Measurements from ENCODE around the gene NSUN7.
"Not testable (repeated sequence)": the region's sequence is repeated elsewhere in the genome, so short reads cannot be mapped to it uniquely, and the experiment has no call there.

DNA sequence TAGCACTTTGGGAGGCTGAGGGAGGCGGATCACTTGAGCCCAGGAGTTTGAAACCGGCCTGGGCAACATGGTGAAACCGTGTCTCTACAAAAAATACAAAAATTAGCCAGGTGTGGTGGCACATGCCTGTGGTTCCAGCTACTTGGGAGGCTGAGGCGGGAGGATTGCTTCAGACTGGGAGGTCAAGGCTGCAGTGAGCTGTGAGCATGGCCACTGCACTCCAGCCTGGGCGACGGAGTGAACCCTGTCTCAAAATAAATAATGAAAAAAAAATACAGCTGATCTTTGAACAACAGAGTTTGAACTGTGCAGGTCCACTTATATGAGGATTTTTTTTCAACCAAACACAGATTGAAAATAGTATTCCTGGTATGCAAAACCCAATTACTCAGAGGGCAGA is 67.4 kb downstream of the NSUN7 start:
- TF ChIP-seq, protein P1, sequence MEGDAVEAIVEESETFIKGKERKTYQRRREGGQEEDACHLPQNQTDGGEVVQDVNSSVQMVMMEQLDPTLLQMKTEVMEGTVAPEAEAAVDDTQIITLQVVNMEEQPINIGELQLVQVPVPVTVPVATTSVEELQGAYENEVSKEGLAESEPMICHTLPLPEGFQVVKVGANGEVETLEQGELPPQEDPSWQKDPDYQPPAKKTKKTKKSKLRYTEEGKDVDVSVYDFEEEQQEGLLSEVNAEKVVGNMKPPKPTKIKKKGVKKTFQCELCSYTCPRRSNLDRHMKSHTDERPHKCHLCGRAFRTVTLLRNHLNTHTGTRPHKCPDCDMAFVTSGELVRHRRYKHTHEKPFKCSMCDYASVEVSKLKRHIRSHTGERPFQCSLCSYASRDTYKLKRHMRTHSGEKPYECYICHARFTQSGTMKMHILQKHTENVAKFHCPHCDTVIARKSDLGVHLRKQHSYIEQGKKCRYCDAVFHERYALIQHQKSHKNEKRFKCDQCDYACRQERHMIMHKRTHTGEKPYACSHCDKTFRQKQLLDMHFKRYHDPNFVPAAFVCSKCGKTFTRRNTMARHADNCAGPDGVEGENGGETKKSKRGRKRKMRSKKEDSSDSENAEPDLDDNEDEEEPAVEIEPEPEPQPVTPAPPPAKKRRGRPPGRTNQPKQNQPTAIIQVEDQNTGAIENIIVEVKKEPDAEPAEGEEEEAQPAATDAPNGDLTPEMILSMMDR (IDR thresholded peaks at IDR 0.05; ENCODE audit: low read depth, low read length) = not testable (repeated sequence)
- not testable (repeated sequence) for TF ChIP-seq EZH2phosphoT487 (IDR thresholded peaks at IDR 0.05; ENCODE audit: low read depth)

Data from OCI-LY3 (cell line).